ENCODE data around the gene KSR2.
"Not testable (repeated sequence)": the region's sequence is repeated elsewhere in the genome, so short reads cannot be mapped to it uniquely, and the experiment has no call there.

The KSR2 gene

GRCh38 chr12:117743761-117744160 is 225.0 kb downstream of the KSR2 start:
- DNase-seq = no peak

GRCh38 chr12:117742721-117743120 is 226.1 kb downstream of the KSR2 start:
- no peak for DNase-seq

- DNase-seq = no peak
Measured at GRCh38 chr12:117738233-117738632, 230.6 kb downstream of the KSR2 start.

- DNase-seq = no peak
Measured at GRCh38 chr12:117733549-117733805, 235.3 kb downstream of the KSR2 start.

GRCh38 chr12:117732761-117733548 is 235.8 kb downstream of the KSR2 start:
- DNase-seq = no peak

- DNase-seq = not testable (repeated sequence)
Measured at GRCh38 chr12:117731131-117731530, 237.7 kb downstream of the KSR2 start.

- DNase-seq = no peak
Measured at GRCh38 chr12:117727301-117727700, 241.5 kb downstream of the KSR2 start.

- no peak for DNase-seq
Measured at GRCh38 chr12:117724543-117724942, 244.2 kb downstream of the KSR2 start.

GRCh38 chr12:117718559-117718958 is 250.2 kb downstream of the KSR2 start:
- no peak for DNase-seq

- DNase-seq = no peak
Measured at GRCh38 chr12:117718141-117718540, 250.6 kb downstream of the KSR2 start.

GRCh38 chr12:117714203-117714602 is 254.6 kb downstream of the KSR2 start:
- no peak for DNase-seq

GRCh38 chr12:117710121-117710520 is 258.7 kb downstream of the KSR2 start:
- DNase-seq = no peak

GRCh38 chr12:117707861-117708260 is 260.9 kb downstream of the KSR2 start:
- no peak for DNase-seq

GRCh38 chr12:117703584-117703983 is 265.2 kb downstream of the KSR2 start:
- no peak for DNase-seq

GRCh38 chr12:117702741-117703140 is 266.0 kb downstream of the KSR2 start:
- DNase-seq = no peak

- DNase-seq = no peak
Measured at GRCh38 chr12:117699575-117699974, 269.2 kb downstream of the KSR2 start.

GRCh38 chr12:117699118-117699517 is 269.7 kb downstream of the KSR2 start:
- DNase-seq = no peak

GRCh38 chr12:117695956-117696355 is 272.8 kb downstream of the KSR2 start:
- DNase-seq = no peak

- no peak for DNase-seq
Measured at GRCh38 chr12:117692512-117692911, 276.3 kb downstream of the KSR2 start.

GRCh38 chr12:117689857-117690256 is 278.9 kb downstream of the KSR2 start:
- DNase-seq = no peak

- DNase-seq = no peak
Measured at GRCh38 chr12:117688446-117688845, 280.3 kb downstream of the KSR2 start.

- DNase-seq = no peak
Measured at GRCh38 chr12:117686911-117687377, 281.8 kb downstream of the KSR2 start.

GRCh38 chr12:117686210-117686609 is 282.6 kb downstream of the KSR2 start:
- no peak for DNase-seq

GRCh38 chr12:117685110-117685926 is 283.5 kb downstream of the KSR2 start:
- no peak for DNase-seq
